K562 (cell line): Measurements from ENCODE around the gene EIF3K. TPM values are rescaled to one million over a fixed set of nuclear protein-coding genes. Genes with fewer than 3 reads are reported as not detected.
A peak's percentile ranks its signal among the peaks of the same experiment; 100 is the strongest.

ENCODE experiments used
- BRF2 ChIP-seq: IDR thresholded peaks from 3 replicates; pipeline ENCODE4 v1.6.1; 2011; ENCODE audit warnings: borderline replicate concordance, mild to moderate bottlenecking; ENCODE audit not compliant: insufficient read length, insufficient read depth
- CC2D1A ChIP-seq: fragments of 450-650 bp; IDR thresholded peaks from 2 replicates; pipeline ENCODE4 v1.6.1; 2017; ENCODE audit warnings: mild to moderate bottlenecking
- CREB1 ChIP-seq, 2 experiments: sonication (generic) in 1 of 2; formaldehyde crosslinking in 1 of 2; IDR thresholded peaks; 2 replicates each; pipeline versions ENCODE4 v1.6.1 to v1.8.0; 2012 to 2022; ENCODE audit warnings: inconsistent platforms in 1 of 2, mild to moderate bottlenecking in 1 of 2, missing genetic modification reagents in 1 of 2, moderate library complexity in 1 of 2
- DEAF1 ChIP-seq: fragments of 450-650 bp; formaldehyde crosslinking; IDR thresholded peaks from 2 replicates; pipeline ENCODE4 v1.4.0; 2020; ENCODE audit warnings: mild to moderate bottlenecking, moderate library complexity
- GTF2F1 ChIP-seq: IDR thresholded peaks from 2 replicates; pipeline ENCODE4 v1.6.1; 2011; ENCODE audit warnings: low read depth, low read length, improper control_type of control experiment
- MTA1 ChIP-seq: fragments of 450-650 bp; IDR thresholded peaks from 2 replicates; pipeline ENCODE4 v1.6.1; 2017; ENCODE audit warnings: borderline replicate concordance
- NCOA2 ChIP-seq, 2 experiments: fragments of 450-650 bp; IDR thresholded peaks; 2 replicates each; pipeline ENCODE4 v1.6.1; 2018; ENCODE audit warnings: mild to moderate bottlenecking in 2 of 2, moderate library complexity in 1 of 2; ENCODE audit not compliant: partially characterized antibody in 2 of 2
- POU5F1 ChIP-seq: fragments of 150-350 bp; IDR thresholded peaks from 2 replicates; pipeline ENCODE4 v1.6.1; 2014; ENCODE audit warnings: borderline replicate concordance, low read length, low read depth, mild to moderate bottlenecking; ENCODE audit not compliant: partially characterized antibody
- SIN3A ChIP-seq, 2 experiments: fragments of 150-350 bp in 1 of 2; IDR thresholded peaks; 2 replicates each; pipeline ENCODE4 v1.6.1; 2011 to 2016; ENCODE audit warnings: borderline replicate concordance in 2 of 2, low read depth in 2 of 2, low read length in 2 of 2, mild to moderate bottlenecking in 2 of 2, moderate library complexity in 2 of 2; ENCODE audit not compliant: control insufficient read depth in 1 of 2
- TFE3 ChIP-seq: fragments of 450-650 bp; formaldehyde crosslinking; IDR thresholded peaks from 2 replicates; pipeline ENCODE4 v1.4.0; 2020; ENCODE audit warnings: mild to moderate bottlenecking, mixed read lengths
- ZNF785 ChIP-seq: fragments of 250-450 bp; sonication (Bioruptor Pico); IDR thresholded peaks from 2 replicates; pipeline ENCODE4 v1.4.0; 2020; ENCODE audit warnings: mild to moderate bottlenecking
- polyA plus RNA-seq, 8 experiments: library from polyadenylated mRNA; depleted of rRNA in 4 of 8; stranded (reverse) in 5 of 8; unstranded in 3 of 8; fragments of >200 nt; fragmentation: Nextera tagmentation in 2 of 8; fragmentation: Illumina TruSeq in 1 of 8; extraction: Ambion mirVana in 2 of 8; extraction: Trizol in 1 of 8; gene quantifications; 2 replicates each; pipeline versions ENCODE4 v1.2.1 to v1.2.3, GENCODE V29; 2011 to 2014; ENCODE audit warnings: inconsistent platforms in 1 of 8, missing spikeins in 1 of 8
- total RNA-seq, 7 experiments: library from RNA; depleted of rRNA in 6 of 7; stranded (reverse); fragments of >200 nt in 6 of 7; fragmentation: Illumina TruSeq in 2 of 7; extraction: Trizol in 2 of 7; gene quantifications; 2 replicates each; pipeline versions ENCODE4 v1.2.1 to v1.2.3, GENCODE V29; 2011 to 2021; ENCODE audit warnings: low replicate concordance in 1 of 7
- TF ChIP-seq, protein P1 (sequence below), 2 experiments: fragments of 450-650 bp; IDR thresholded peaks; 2 replicates each; pipeline ENCODE4 v1.6.1; 2016; ENCODE audit warnings: mild to moderate bottlenecking in 2 of 2, borderline replicate concordance in 1 of 2, low read depth in 1 of 2, moderate library complexity in 1 of 2

Gene EIF3K
- total and polyA plus RNA-seq, 9 of the 15 experiments (the other 6 are each of a cell fraction or from before 2014, with no cell fraction given) = 387 to 1,827 (median 733) TPM

DNA sequence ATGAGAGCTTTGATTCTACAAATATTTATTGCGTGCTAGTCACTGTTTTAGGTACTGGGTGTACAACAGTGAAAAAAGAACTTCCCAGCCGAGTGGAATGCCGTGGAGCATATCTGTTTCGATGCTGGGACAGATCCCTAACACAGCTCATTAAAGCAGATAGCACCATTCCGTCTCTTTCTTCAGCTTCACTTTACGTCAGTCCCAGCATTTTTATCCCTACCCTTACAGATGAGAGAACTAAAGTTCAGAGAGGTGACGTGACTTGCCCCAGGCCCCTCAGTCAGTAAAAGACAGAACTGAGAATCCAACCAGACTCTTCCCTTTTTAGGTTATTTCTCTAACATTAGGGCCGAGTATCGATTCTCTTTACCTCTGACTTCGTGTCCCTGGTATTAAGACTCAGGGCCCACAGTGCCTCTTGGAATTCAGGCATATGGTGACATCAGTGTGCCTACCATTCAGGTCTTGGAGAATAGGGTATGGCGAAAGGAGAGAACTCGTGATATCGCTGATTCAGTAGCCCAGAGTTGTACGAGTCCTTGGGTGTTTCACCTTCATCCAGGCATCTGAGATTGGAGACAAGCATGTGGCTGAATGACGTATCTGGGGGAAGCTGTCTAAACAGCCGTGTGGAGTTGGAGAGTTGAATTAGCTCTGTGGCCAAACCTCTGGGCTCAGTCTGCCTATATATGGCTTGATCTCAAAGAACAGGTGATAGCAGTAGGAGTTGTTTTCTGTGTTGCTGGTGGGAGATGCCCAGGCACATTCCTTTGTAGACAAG, 55.6 kb downstream of the EIF3K start (continued):
- TF ChIP-seq, protein P1, sequence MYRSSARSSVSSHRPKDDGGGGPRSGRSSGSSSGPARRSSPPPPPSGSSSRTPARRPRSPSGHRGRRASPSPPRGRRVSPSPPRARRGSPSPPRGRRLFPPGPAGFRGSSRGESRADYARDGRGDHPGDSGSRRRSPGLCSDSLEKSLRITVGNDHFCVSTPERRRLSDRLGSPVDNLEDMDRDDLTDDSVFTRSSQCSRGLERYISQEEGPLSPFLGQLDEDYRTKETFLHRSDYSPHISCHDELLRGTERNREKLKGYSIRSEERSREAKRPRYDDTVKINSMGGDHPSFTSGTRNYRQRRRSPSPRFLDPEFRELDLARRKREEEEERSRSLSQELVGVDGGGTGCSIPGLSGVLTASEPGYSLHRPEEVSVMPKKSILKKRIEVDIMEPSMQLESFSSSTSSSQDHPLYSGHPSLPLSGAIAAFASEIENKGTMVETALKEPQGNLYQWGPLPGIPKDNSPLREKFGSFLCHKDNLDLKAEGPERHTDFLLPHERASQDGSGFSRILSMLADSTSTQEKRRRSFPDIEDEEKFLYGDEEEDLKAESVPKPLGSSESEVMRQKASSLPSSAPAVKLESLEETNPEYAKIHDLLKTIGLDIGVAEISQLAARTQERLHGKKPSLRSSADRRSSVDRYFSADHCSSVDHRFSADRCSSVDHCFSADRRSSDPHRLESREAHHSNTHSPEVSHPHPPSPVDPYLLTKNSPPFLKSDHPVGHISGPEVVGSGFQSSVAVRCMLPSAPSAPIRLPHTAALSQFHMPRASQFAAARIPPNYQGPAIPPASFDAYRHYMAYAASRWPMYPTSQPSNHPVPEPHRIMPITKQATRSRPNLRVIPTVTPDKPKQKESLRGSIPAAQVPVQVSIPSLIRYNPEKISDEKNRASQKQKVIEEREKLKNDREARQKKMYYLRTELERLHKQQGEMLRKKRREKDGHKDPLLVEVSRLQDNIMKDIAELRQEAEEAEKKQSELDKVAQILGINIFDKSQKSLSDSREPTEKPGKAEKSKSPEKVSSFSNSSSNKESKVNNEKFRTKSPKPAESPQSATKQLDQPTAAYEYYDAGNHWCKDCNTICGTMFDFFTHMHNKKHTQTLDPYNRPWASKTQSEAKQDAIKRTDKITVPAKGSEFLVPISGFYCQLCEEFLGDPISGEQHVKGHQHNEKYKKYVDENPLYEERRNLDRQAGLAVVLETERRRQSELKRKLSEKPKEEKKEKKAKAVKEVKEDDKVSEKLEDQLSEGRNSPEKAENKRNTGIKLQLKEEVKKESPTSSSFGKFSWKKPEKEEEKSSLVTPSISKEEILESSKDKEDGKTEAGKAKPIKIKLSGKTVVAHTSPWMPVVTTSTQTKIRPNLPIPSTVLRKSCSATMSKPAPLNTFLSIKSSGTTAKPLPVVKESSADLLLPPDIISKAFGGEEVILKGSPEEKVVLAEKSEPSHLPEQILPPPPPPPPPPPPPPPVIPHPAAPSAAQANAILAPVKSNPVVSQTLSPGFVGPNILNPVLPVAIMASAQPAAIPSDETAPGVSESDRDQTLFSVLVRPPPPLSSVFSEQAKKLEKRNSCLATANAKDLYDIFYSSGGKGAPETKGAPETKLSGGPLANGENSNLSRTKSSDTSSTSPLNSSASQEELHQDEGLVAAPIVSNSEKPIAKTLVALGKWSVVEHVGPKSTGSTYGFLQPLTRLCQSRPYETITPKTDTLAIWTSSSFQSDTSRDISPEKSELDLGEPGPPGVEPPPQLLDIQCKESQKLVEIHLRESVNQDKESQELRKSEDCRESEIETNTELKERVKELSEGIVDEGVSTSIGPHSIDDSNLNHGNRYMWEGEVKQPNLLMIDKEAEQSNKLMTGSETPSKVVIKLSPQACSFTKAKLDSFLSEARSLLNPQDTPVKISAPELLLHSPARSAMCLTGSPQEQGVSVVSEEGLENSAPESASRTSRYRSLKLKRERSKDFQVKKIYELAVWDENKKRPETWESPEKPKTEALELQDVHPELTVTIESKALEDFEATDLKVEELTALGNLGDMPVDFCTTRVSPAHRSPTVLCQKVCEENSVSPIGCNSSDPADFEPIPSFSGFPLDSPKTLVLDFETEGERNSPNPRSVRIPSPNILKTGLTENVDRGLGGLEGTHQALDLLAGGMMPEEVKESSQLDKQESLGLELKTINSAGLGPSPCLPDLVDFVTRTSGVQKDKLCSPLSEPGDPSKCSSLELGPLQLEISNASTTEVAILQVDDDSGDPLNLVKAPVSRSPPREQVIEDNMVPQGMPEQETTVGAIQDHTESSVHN (IDR thresholded peaks at IDR 0.05; ENCODE audit: borderline replicate concordance in 1 of 2, low read depth in 1 of 2) = peak in 1 of 2 experiments; percentile 30; a peak in 1 of 4 replicates
- TF ChIP-seq POU5F1 = no peak
- no peak for TF ChIP-seq GTF2F1
- TF ChIP-seq CC2D1A = no peak
- TF ChIP-seq DEAF1 (CRISPR knock-in tag) = no peak
- TF ChIP-seq ZNF785 (CRISPR knock-in tag) = no peak
- peak; percentile 28; the same call in 1 of the 2 replicates for TF ChIP-seq TFE3 (CRISPR knock-in tag)
- TF ChIP-seq NCOA2 (IDR thresholded peaks at IDR 0.05; ENCODE audit: partially characterized antibody in 2 of 2) = no peak
- 0 out of 4 replicates have a peak, but pooled peaks of 1 of the 2 experiments have one; percentile 45 for TF ChIP-seq SIN3A (IDR thresholded peaks at IDR 0.05; ENCODE audit: borderline replicate concordance in 2 of 2, control insufficient read depth in 1 of 2, low read depth in 2 of 2, low read length in 2 of 2)
- peak; percentile 15; the same call in 1 of the 2 replicates for TF ChIP-seq MTA1
- TF ChIP-seq CREB1 (IDR thresholded peaks at IDR 0.05) = no peak
- TF ChIP-seq CREB1 (CRISPR knock-in tag; IDR thresholded peaks at IDR 0.05) = peak; percentile 63
- TF ChIP-seq BRF2 = no peak
